GM19099 (cell line): Measurements from ENCODE around the gene ZNF335.

Experiments used
- POLR2A ChIP-seq: IDR thresholded peaks from 3 replicates; pipeline ENCODE4 v1.6.1; 2011; ENCODE audit warnings: low read depth; ENCODE audit not compliant: insufficient read length; ENCODE audit errors: extremely low read depth

ZNF335 gene

GRCh38 chr20:45971675-45972499 is at the start of gene ZNF335:
Gene ZNF335, minus strand, starts transcription at chr20:45972203. Its CDS starts 793 bp downstream, at chr20:45971410.
- TF ChIP-seq POLR2A: peak; percentile 37

- TF ChIP-seq POLR2A: no peak
Measured at GRCh38 chr20:46020555-46020954, 48.6 kb upstream of the ZNF335 start.

GRCh38 chr20:46018611-46019010 is 46.6 kb upstream of the ZNF335 start:
- no peak for TF ChIP-seq POLR2A

GRCh38 chr20:46018112-46018511 is 46.1 kb upstream of the ZNF335 start:
- TF ChIP-seq POLR2A: no peak

GRCh38 chr20:46017272-46017671 is 45.3 kb upstream of the ZNF335 start:
- TF ChIP-seq POLR2A: no peak

- TF ChIP-seq POLR2A: no peak
Measured at GRCh38 chr20:46014517-46015396, 42.8 kb upstream of the ZNF335 start.

GRCh38 chr20:46013829-46014516 is 42.0 kb upstream of the ZNF335 start:
- no peak for TF ChIP-seq POLR2A

GRCh38 chr20:46013322-46013828 is 41.4 kb upstream of the ZNF335 start:
- TF ChIP-seq POLR2A: no peak

- no peak for TF ChIP-seq POLR2A
Measured at GRCh38 chr20:46012921-46013320, 40.9 kb upstream of the ZNF335 start.

- no peak for TF ChIP-seq POLR2A
Measured at GRCh38 chr20:46011631-46012482, 39.9 kb upstream of the ZNF335 start.

- no peak for TF ChIP-seq POLR2A
Measured at GRCh38 chr20:46010491-46011391, 38.7 kb upstream of the ZNF335 start.

- no peak for TF ChIP-seq POLR2A
Measured at GRCh38 chr20:46009816-46010215, 37.8 kb upstream of the ZNF335 start.

GRCh38 chr20:46007671-46008070 is 35.7 kb upstream of the ZNF335 start:
- no peak for TF ChIP-seq POLR2A
